HG02973 (cell line): Measurements from ENCODE around the gene S100A16.
A peak's percentile ranks its signal among the peaks of the same experiment; 100 is the strongest.
"Not testable (repeated sequence)": the region's sequence is repeated elsewhere in the genome, so short reads cannot be mapped to it uniquely, and the experiment has no call there.

Experiments
- ATAC-seq: cut with Tn5 transposase; IDR thresholded peaks from one replicate; pipeline ENCODE4 v1.9.1; 2021; ENCODE audit warnings: moderate library complexity; ENCODE audit not compliant: unreplicated experiment

The S100A16 gene

DNA sequence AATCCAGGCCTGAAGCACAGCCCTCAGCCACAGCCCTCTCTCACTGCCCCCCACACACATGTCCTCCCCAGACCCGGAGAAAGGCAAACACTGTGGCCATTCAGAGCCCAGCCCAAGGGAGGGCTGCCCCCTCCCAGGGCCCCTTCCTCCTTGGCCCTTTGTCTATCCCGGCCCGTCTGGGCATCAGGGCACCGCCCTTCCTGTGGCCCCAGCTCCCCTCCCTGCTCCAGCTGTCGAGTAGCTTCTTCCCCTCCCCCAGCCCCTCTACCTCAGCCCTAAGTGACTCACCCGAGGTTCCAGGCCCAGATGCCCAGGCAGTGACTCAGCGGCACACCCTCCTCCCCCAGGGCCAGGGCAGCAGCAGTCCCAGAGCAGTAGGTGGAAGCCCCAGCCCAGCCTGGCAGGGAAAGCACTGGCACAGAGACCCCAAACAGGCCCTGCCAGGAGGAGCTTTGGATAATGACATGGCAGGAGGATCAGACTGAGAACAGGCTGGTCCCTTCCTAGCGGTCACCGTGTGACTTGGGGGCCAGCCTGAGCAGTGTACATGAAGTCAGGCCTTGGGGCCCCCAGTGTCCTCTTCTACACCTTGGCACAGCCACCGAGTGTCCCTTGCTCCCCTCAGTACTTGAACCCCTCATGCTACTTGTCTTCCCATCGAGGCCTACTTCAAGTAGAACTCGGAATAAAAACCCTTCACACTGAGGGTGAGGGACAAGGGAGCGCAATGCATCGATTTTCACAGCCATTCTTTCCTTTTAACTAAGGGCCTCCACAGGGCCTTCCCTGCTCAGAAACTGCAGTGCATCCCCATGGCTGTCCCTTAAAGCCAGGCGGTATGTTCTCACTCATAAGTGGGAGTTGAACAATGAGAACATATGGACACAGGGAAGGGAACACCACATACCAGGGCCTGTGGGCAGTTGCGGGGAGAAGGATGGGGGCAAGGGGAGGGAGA, 46.2 kb downstream of the S100A16 start:
- no peak for ATAC-seq

DNA sequence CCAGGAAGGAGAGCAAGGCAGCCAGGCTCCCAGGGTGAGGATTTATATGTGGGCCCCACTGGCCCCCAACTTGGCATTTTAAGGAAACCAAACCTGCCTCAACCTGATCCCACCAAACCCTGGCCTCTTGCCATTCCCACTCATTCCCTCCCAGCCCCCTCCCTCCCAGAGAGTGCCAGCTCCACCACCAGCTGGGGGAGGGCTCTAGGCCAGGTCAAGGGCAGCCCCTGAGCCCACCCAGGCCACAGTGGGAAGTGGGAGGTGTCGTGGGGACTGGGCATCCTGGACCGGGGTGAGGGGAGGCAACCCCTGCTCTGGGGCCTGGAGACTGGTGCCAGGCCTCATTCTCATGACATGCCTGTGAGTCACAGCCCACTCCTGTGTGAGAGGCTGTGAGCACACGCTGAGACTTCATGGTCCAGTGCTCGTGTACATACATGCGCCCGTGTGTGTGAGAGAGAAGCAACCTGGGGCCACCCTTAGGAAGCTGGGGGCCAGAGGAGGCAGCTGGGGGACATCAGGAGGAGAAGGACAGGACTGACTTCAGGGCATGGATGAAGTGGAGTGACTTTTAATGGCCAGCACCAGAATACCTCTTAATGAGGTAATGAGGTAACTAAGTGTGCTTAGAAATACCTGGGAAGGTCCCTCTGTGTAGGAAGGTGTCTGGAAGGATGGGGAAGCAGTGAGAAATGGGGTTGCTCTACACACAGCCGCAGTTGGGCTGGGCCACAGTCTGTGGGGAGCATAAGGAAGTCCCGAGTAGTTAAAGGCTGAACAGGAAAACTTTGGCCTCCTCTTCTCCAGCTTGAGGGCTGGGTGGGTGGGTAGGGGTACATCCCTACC, 47.2 kb downstream of the S100A16 start, which contains the start of gene S100A2:
Gene S100A2, minus strand, starts transcription at position 316 of the 846 bp plus-strand sequence. CDS start 1,967 bp downstream, outside the sequence.
- peak; percentile 41 for ATAC-seq

DNA sequence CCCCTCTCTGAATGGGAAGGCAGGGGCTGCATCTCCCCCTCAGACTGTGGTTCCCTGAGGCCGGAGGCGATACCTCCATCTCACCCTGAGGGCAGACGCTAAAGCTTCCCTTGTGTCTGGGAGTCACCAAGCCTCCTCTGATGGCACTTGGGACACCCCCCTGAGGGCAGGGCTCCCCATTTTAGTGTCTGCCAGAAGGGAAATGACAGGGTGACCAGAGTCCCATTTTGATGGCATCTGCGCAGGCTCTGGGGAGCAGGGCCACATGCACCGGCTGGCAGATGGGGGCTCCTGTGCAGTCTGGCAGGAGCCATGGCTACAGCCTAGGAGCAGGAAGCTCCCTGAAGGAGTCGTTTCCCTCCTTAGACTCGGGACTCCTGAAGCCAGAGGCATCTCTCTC, 48.9 kb downstream of the S100A16 start:
- no peak for ATAC-seq

DNA sequence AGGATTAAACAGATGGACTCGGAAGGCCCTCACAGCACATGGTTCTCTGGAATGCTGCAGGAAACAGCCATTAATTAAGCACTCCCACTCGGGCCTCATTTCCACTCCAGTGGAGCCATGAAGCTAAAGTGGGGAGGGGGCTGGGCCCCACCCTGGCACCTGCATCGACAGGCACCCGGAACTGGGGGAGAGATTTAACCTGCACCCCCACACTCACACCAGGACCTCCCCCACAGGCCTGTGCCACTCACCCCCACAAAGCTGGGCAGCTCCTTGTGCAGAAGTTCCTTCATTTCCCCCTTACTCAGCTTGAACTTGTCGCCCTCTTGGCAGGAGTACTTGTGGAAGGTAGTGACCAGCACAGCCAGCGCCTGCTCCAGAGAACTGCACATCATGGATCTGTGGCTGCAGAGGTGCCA, 49.4 kb downstream of the S100A16 start:
- ATAC-seq, result no peak

DNA sequence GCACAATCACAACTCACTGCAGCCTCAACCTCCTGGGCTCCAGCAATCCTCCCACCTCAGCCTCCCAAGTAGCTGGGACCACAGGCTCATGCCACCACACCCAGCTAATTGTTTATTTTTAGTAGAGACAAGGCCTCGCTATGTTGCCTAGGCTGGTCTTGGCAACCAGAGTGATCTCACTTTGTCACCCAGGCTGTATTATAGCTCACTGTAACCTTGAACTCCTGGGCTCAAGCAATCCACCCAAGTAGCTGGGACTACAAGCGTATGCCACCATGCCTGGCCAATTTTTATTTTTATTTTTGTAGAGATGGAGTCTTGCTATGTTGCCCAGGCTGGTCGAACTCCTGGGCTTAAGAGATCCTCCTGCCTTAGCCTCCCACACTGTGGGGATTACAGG, 50.9 kb downstream of the S100A16 start:
- ATAC-seq, result not testable (repeated sequence)

DNA sequence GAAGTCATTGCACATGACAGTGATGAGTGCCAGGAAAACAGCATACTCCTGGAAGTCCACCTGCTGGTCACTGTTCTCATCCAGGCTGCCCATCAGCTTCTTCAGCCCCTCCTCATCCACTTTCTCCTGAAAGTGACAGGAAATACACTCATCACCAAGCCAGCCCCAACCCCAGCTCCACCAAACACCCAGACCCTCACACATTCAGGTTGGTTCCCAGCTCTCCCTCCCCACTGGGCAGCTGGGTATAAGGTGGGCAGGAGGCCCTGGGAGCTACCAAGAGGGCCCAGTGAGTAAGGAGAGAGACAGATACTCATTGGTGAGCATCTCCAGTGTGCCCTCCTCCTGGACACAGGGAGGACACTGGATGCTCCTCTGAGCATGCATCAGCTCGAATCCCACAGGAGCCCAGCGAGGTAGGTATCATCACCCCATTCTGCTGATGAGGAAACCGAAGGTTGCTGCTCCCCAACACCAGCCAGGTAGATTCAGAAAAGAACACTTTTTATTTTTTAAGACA, 51.4 kb downstream of the S100A16 start:
- no peak for ATAC-seq

DNA sequence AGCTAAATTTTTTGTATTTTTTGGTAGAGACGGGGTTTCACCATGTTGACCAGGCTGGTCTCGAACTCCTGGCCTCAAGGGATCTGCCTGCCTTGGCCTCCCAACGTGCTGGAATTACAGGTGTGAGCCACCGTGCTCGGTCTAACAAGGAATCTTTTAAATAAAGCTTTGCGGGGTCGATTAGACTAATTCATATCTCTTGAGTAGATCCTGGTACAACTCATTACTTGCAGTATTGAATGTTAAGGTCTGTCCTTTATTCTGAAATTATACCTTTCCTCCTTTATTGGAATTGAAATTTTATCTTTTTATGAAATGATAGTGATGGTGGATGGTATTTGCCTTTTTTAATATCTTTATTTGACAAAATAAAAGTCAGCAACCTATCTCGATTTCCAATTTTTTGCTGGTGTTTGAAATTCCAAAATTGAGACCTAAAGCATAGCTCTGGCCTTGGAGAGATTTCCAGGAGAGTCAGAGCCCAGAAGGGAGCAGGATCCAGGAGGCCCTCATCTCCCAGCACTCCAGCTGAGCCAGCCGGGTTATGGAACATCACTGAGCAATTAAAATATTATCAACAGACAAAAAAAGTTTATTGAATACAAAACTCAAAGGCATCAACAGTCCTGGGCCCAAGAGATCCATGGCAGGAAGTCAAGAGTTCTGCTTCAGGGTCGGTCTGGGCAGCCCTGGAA, 52.0 kb downstream of the S100A16 start:
- ATAC-seq, result no peak

DNA sequence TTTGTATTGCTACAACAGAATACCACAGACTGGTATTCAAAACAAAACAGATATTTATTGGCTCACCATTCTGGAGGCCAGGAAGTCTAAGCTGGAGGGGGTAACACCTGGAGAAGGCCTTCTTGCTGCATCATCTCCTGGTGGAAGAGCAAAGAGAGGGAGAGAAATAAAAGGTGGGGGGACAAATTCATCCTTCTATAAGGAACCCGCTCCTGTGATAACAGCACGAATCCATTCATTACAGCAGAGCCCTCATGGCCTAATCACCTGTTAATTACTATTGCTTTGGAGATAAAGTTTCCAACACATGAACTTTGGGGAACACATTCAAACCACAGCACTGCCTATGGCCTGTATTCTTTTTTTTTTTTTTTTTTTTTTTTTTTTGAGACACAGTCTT, 52.7 kb downstream of the S100A16 start:
- ATAC-seq, result no peak

DNA sequence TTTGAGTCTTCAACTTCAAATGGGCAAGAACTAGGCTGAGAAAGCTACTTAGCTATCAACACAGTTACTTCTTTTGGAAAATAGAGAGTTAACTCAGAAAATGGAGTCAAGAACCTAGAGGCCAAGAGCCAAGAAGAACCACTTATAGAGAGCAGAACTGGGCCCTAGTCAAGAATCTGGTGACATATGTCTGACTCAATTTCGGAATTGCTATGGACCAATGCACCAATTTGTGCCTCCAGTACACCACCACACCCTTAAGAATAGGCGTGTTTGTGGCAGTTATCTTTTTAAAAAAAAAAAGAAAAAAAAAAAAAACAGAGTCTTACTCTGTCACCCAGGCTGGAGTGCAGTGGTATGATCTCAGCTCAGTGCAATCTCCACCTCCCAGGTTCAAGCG, 55.1 kb downstream of the S100A16 start:
- no peak for ATAC-seq
